SH-SY5Y (cell line): ENCODE measurements around the gene TSPO.

Experiments used
- GATA2 ChIP-seq: IDR thresholded peaks from 2 replicates; pipeline ENCODE4 v1.6.1; 2011; ENCODE audit warnings: mild to moderate bottlenecking, low read depth, low read length
- GATA3 ChIP-seq: IDR thresholded peaks from 2 replicates; pipeline ENCODE4 v1.6.1; 2011; ENCODE audit warnings: low read depth, mild to moderate bottlenecking, low read length, moderate library complexity

TSPO gene

DNA sequence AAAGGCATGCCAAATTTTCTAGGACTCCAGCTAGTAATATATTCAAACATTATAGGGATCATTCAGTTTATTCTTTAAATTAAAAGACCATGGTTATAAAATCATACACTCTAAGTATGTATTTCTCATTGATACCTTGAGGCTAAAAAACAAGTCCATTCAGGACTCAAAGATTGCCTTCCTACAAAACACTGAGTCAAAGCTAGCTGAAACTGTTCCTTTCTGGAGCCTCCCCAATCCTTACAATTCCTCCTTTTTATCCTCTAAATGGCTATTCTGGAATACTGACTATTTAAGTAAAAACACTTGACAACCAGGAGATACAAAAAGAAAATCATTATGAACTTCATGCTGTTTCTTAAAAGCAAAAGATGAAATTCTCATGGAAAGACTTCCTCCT is 40.5 kb downstream of the TSPO start:
- TF ChIP-seq GATA2 = no peak
- no peak for TF ChIP-seq GATA3

DNA sequence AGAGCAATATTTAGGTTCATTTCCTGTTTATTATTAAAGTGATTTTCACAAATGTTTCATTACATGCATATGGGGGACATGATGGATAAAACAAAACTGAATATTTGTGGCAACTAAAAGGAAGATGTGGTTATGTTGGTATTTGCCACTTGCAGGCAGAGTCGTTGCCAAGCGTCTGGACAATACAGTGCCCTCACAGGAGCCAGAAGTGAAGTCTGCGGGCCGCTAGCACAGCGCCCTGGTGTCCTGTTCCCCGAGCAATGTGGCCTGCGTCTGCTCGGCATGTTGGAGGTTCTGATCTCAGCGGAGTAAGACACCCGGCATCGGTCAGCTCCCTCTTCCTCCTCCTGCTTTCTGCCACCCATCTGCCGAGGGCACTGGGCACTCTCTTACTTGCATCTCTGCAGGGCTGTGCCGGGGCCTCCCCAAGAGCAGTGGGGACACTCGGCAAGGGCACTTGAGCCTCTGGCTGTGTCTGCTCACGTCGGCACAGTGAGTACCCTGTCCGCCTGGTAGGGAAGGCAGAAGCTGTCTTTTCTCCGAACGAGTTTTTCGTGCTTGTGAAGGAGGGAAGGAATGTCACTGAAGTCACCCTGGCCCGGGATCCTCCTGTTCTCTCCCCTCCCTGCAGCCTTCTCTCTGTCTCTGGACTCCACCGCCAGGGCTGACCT is 46.0 kb downstream of the TSPO start:
- TF ChIP-seq GATA2 (no peak), GATA3 (no peak)

DNA sequence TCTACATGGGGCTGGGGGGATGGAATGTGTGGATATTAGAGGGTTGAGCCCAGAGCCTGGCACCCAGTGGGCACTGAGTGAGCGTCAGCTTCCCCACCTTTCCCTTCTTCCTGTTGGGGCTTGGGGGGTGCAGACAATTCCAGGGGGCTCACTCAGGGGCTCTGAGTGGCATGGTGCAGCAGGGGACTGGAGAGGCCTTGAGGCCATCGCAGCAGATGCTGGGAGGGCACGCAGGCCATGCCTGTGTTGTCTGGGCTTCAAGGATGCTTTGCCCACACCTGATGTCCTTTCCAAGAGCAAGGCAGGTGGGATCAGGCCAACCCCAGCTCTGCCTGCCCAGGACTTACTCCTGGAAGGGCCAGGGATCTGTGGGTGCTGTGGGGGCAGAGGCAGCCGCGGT is 46.8 kb downstream of the TSPO start:
- TF ChIP-seq GATA2 (no peak), GATA3 (no peak)

DNA sequence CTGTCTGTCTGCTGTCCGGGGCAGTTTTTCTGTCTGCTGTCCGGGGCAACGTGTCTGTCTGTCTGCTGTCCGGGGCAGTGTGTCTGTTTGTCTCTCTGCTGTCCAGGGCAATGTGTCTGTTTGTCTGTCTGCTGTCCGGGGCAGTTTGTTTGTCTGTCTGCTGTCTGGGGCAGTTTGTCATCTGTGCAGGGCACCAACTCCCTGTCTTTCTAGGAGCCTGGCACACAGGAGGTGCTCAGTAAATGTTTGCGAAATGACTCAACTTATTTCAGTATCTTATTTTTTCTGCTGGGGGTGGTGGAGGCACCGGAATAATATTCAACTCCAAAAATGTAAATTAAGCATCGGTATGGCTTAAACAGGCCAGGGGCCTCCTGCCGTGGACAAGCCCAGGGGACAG is 47.6 kb downstream of the TSPO start:
- TF ChIP-seq GATA3 = no peak
- no peak for TF ChIP-seq GATA2

DNA sequence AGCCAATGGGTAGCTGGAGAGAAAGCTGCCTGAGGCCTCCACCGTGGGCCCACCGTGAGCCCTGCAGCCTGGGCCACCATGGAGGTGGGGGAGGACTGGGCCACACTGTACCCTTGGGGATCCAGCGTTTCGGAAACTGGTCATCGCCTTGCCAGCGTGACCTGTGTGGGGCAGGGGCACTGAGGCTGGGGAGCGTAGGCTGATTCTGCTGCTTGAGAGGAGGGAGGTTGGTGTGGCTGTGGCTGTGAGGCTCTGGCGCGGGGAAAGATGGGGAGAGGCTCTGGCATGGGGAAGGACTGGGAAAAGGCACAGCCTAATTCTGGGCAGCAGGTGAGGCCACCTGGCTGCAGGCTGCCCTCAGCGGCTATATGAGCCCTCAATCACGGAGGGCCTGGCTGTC is 48.2 kb downstream of the TSPO start:
- TF ChIP-seq GATA3 = no peak
- TF ChIP-seq GATA2 = no peak

DNA sequence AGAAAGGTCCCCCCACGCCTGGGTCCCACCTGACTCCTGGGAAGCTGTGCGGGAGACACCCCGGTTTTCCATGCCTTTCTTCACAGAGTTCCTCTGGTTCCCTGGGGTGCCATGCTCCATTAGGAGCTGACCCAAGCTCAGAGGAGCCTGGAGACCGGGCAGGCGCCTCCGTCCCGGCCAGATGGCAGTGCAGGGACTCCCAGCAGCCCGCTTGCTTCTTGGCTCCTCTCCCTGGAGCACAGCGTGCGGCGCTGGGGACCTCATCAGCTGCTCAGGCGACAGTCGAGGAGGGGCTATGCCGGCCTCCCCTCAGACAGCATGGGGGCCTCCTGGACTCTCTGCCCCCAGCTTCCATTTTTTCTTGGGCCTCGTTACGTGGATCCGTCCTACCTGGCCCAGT is 48.7 kb downstream of the TSPO start:
- no peak for TF ChIP-seq GATA2
- TF ChIP-seq GATA3 = no peak

DNA sequence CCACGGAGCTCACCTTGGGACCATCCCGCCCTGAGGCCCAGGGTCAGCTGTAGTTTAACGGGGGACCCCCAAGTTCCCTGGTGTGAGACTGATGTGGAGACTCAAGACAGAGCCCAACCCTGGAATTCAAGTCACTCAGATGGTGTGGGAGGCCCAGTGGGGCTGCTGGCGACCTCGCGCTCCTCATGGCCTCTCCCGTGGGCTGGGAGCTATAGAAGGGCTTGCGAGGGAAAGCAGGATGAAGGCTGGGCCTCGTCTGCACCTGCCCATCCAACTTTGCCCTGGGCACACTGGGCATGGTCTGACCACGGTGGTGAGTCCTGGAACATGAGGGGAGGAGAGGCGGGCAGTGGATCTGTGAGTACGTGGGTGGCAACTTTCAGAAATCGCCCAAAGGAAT is 49.2 kb downstream of the TSPO start:
- no peak for TF ChIP-seq GATA3
- TF ChIP-seq GATA2 = no peak

DNA sequence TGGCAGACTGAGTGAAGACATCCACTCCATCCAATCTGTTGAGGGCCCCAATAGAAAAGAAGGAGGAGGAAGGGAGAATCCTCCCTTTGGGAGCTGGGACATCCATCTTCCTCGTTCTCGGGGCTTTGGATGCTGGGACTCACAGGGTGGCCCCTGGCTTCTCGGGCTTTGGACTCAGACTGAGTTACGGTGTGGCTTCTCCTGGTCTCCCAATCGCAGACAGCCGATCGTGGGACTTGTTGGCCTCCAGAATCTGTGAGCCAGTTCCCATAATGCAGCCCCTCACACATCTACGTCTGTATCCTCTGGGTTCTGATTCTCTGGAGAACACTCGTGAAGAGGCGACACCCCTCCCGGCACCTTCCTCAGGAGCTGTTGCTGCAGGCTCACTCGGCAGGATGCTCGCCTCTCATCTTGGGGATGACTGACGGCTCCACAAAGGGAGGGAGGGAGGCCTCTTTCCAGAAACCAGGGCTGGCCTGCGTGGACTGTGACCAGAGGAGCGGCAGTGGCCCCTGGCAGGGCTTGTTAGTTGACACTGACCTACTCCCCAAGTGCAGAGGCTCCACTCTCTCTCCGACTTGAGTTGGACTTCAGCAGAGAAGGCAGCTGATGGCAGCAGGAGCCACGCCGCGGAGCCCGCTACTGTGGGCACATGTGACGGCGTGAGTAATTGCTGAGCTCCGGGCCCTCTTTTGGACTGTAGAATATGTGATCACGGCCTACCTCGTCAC is 50.3 kb downstream of the TSPO start:
- TF ChIP-seq GATA2 (no peak), GATA3 (no peak)

DNA sequence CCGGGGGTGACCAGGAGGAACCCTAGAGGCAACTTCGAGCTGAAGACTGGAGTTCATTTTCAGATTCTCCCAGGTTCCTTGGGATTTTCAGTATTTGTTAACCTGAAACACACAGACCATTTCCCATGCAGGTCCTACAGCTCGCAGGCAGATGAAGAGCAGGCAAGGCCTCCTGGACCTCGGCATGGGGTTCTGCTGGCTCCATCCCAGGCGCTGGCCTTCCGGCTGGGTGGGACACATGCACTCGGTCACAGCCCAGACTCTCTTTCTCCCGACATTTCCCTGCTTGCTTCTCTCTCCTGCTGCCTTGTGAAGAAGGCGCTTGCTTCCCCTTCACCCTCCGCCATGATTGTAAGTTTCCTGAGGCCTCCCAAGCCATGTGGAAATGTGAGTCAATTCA is 51.0 kb downstream of the TSPO start:
- TF ChIP-seq GATA2 (no peak), GATA3 (no peak)

DNA sequence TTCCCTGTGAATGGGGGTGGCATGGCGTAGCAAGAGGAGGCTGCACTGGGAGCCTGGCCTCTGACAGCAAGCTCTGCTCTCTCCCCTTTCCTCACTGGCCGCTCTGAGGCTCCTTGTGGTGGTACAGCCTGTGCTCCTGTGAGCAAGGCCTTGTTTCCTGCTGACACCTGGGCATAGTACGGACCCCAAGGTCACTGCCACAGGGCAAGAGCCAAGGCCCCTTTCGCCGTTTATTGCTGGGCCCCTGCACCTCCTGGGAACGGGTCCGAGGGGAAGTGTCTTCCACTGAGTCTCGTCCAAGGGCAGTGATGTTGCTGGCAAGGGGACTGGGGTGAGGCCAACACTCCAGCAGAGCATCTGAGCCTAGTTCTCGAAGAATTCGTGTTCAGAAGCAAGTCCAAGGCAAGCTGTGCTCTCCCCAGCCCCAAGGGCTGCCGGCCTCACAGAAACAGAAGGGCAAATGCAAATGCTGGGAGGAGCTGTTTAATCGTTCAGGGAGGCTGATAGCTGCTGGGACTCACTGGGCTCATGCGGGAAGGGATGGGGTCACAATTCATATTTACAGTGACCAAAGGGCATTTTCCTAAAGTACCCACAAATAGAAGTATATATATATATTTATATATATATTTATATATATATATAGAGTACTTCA is 51.5 kb downstream of the TSPO start:
- TF ChIP-seq GATA2 (no peak), GATA3 (no peak)

DNA sequence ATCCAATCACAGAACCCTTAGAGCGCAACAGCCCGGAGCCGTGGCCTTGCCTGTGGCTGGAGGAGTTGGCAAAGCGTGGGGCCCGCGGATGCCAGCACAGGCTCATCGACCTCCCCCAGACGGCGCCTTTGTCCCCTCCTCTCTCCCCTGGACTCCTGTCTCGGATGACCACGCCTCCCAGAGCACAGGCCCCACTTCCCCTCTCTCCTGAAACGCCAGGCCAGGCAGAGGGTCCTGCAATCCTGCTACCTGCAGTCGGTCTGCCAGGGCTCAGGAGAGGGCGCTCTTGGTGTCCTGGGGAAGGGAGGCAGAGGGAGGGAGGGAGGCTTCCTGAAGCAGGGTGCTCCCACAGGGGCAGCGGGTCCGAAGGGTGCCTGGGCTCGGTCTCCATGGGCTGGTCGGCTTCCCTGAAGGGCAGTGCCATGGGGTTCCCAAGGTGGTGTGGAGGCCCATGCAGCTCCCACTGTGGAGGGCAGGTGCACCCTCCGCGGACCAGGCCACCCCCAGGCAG is 52.2 kb downstream of the TSPO start:
- TF ChIP-seq GATA2 (no peak), GATA3 (no peak)

DNA sequence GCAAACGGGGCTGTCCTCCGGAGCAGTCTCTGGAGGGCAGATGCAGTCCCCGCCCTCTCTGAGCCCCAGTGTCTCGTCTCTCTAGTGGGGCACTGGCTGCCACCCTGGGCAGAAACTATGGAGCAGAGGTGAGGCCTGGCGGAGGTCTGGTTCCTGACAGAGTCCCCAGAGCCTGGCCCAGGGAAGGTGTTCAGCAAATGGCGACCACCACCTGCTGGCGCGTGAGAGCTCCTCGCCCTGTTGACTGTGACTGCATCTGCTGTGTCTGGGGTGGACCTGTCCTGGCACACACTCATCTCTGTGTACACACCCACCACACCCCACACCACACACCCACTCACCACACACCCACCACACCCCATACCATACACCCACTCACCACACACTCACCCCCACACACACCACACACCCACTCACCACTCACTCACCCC is 53.9 kb downstream of the TSPO start:
- TF ChIP-seq GATA3 = no peak
- TF ChIP-seq GATA2 = no peak

DNA sequence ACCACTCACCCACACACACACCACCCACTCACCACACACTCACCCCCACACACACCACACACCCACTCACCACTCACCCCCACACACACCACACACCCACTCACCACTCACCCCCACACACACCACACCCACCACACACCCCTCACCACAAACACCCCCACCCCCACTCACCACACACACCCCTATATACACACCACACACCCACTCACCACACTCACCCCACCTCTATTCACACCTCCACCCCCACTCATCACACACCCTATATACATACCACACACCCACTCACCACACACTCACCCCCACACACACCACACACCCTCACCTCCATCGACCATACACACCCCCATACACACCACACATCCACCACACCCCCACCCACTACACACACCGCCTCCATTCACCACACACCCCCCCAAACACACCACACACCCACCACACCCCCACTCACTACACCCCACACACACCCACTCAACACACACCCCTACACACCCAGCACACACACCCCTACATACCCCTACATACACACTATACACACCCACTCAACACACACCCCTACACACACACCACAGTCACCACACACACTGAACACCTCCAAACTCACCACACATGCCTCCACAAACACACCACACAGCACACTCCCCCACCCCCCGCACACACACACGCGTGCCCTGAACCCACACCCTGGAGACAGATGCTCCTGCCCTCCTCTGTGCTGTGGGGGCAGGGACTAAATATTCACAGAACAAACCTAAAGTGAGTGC is 54.6 kb downstream of the TSPO start:
- TF ChIP-seq GATA2 (no peak), GATA3 (no peak)
